Gastrocnemius medialis (tissue), 4 donors: Measurements from ENCODE around the gene ARHGAP6.

ENCODE experiments used
- POLR2A ChIP-seq, 2 donors: fragments of 450-650 bp; IDR thresholded peaks; one replicate each; pipeline ENCODE4 v1.6.1; 2017; ENCODE audit warnings: antibody characterized with exemption in 2 of 2, mild to moderate bottlenecking in 2 of 2, moderate library complexity in 2 of 2
- TF ChIP-seq, protein P1 (sequence below), 5 experiments: fragments of 450-650 bp in 3 of 5; fragments of 200-600 bp in 2 of 5; sonication (generic) in 2 of 5; IDR thresholded peaks in 4 of 5; conservative IDR thresholded peaks in 1 of 5; 1 replicate in 4 of 5; 2 replicates in 1 of 5; pipeline ENCODE4 v1.5.1; 2016 to 2019; ENCODE audit warnings: antibody characterized with exemption in 5 of 5, mild to moderate bottlenecking in 3 of 5, moderate library complexity in 3 of 5

DNA sequence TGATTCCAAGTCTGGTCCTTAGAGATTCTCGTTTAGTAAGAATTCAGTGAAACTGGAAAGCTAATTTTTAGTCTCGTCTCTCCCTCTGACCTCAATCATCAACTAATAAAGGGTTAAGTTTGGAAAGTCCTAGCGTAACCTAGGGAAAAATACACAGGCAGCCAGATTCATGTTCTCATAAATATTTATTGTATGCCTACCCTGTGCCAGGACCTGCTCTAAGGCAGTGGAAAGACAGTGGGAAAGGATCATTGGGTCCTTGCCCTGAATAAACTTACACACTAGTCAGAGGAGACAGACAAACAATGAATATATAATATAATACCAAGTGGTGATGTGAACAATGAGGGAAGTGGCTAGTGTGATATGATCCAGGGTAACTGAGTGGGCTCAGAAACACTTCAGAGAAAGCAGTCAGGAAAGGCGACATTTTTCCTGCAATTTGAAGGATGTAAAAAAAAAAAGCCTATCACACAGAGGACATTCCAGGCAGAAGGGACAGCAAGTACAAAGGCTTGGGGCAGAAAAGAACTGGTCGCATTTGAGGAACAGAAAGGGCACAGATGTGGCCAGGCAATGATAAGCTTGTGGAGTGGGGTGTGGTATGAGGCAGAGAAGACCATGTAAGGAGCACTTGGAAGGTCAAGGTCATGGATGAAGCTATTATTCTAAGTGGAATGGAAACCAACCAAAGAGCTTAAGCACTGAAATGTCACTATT, 243.8 kb downstream of the ARHGAP6 start:
- TF ChIP-seq, protein P1, sequence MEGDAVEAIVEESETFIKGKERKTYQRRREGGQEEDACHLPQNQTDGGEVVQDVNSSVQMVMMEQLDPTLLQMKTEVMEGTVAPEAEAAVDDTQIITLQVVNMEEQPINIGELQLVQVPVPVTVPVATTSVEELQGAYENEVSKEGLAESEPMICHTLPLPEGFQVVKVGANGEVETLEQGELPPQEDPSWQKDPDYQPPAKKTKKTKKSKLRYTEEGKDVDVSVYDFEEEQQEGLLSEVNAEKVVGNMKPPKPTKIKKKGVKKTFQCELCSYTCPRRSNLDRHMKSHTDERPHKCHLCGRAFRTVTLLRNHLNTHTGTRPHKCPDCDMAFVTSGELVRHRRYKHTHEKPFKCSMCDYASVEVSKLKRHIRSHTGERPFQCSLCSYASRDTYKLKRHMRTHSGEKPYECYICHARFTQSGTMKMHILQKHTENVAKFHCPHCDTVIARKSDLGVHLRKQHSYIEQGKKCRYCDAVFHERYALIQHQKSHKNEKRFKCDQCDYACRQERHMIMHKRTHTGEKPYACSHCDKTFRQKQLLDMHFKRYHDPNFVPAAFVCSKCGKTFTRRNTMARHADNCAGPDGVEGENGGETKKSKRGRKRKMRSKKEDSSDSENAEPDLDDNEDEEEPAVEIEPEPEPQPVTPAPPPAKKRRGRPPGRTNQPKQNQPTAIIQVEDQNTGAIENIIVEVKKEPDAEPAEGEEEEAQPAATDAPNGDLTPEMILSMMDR (IDR thresholded peaks at IDR 0.05 in 4 of 5, conservative IDR thresholded peaks at IDR 0.05 in 1 of 5) = no peak
- no peak for TF ChIP-seq POLR2A (IDR thresholded peaks at IDR 0.05)
